NCI-H2081 (cell line): ENCODE data around the gene NOL12.
"Not testable (repeated sequence)": the region's sequence is repeated elsewhere in the genome, so short reads cannot be mapped to it uniquely, and the experiment has no call there.

Source experiments
- DNase-seq, 2 experiments: peaks; one replicate each; lab custom pipeline; 2025; lab: John Stamatoyannopoulos, UW

NOL12 gene

DNA sequence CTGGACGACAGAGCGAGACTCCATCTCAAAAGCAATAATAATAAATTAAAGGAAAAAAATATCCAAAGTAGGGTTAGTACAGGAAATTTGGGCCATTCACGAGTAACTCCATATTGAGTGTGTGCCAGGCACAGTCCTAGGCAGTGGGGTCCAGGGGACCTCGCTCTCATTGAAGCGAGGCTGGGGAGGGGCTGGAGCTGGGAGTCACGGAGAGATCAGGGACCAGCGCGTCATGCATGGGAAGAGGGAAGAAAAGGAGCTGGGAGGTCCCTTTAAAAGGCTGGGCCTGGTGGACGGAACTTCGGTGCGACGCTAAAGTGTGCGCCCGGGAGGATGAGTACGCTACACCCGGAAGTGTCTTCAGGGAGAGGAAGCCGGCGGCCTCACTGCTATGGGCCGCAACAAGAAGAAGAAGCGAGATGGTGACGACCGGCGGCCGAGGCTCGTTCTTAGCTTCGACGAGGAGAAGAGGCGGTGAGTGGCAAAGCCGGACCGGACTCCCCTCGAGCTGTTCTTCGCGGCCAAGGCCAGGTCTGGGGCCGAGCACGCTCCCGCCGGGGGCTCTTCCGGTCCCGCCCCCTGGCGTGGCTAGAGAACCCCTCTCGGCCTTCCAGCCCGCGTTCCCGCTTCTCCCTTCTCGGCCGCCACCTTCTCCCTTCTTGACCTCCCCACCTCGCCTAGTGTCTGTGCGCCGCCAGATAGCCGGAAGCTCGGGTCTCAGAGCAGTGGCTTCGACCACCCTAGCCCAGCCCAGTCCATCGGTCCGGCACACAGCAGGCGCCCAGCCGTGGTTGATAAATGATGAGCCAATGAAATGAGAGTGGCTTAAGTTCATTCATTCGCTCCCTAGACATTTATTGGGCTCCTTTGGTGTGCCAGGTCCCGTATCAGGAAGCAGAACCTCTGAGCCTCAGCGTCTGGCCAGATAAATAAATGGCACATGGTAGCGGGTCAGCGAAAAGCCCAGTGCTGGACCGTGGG is at the start of gene NOL12:
Gene NOL12, plus strand, starts transcription at position 342 of the 981 bp plus-strand sequence. Its CDS starts 50 bp downstream, at position 392.
- DNase-seq = peak; percentile 78 to 79

- no peak for DNase-seq
These were observed 49.2 kb upstream of the NOL12 start for GRCh38 chr22:37636949-37637273.

GRCh38 chr22:37638391-37639069 is 47.6 kb upstream of the NOL12 start:
- DNase-seq = no peak

- DNase-seq = peak; percentile 5 to 44
These were observed 46.9 kb upstream of the NOL12 start, which contains the start of gene SH3BP1 for GRCh38 chr22:37639070-37639760. SH3BP1 (plus strand) TSS chr22:37639669; CDS start chr22:37639788, 119 bp downstream.

DNA sequence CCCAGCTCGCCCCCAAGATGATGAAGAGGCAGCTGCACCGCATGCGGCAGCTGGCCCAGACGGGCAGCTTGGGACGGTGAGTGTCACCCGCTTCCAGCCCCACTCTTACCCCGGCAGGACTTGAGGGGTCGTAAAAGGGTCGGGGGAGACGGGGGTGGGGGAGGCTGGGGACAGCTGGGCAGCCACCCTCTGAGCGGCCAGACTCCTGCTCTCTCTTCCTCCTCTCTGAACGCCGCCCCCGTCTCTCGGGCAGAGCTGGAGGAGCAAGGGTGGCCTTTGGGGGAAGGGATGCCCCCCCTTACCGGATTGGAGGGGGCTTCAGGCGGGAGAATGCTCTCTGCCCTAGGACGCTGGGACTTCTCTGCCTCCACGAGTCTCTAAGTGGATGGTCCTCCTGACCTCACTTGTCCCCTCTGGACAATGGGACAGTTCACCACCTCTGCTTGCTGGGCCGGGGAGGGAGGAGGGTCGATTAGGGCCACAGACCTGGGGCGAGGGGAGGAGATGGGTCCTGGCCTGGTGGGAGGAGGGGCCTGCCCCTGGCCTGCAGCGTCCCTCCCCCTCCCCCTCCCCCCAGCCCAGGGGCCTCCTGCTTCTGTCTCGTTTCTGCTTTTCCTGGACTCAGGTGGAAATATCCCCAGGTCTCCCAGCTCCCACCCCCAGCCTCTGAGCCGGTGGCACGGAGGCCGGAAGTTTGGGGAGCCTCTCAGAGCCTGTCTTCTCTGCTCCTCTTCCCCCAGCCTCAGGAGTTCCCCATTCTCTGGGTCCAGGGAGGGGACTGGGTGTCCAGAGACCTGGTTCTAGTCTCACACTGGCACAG is 46.2 kb upstream of the NOL12 start:
- no peak for DNase-seq

DNA sequence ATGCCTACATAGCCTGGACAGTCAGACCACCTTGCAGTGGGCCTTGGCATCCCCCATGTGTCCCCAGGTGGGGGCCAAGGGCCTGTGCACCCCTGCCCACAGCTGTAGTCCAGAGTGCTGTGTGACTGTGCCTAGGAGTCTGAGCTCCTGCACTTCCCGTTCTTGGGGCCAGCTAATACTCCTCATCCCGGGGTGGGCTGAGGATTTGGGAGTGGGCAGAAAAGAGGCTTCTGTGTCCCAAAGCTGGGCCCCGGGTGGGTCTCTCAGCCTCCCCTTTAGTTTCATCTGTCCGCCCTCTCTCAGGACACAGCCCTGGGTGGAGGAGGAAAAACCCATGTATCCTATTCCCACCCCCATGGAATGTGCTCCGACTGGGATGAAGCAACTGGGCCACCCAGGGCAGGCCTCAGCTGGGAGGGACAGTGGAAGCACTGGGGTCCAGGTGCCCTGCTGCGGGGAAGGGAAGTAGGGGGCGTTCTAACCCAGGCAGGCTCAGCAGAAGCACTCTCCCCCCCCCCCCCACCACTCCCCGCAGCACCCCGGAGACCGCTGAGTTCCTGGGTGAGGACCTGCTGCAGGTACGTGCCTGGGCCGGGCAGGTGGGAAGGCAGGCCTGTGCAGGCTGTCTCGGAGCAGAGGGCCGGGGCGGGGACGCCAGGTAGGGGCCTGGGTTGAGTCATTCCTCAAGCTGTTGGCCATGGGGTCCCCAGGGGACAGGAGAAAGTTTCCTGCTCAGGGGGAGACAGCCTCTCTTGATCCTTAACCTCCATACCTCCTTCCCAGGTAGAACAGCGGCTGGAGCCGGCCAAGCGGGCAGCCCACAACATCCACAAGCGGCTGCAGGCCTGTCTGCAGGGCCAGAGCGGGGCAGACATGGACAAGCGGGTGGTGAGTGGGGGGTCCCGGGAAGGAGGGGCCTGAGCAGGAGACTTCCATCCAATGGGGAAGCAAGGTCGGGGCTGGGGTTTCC is 45.3 kb upstream of the NOL12 start:
- DNase-seq = no peak

GRCh38 chr22:37641561-37641949 is 44.6 kb upstream of the NOL12 start:
- DNase-seq = no peak

DNA sequence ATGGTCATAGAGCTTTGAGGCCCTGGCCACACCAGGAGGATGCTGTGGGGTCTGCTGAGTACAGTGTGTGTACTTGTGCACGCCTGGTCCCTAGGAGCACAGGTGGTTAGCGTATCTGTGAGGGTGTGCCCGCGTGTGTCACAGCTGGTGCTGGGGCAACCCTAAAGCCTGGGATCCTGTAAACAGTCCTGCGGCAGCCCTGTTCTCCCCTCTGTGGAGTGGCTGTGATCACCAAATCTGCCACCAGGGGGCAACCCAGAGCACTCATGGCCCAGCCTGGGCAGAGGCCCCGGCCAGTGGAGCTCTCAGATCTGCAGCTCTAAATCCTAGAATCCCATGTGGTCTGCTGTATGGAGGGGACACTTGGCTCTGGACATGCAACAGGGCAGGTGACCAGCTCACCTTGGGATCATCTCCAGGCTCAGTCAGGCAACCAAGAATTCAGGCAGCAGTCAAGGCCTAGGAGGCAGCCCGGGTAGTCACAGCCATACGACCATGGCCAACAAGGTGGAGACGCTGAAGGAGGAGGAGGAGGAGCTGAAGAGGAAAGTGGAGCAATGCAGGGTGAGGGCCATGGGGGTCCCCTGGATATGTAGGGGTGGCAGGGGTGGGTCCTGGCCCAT is 42.8 kb upstream of the NOL12 start:
- peak; percentile 23 to 28 for DNase-seq

DNA sequence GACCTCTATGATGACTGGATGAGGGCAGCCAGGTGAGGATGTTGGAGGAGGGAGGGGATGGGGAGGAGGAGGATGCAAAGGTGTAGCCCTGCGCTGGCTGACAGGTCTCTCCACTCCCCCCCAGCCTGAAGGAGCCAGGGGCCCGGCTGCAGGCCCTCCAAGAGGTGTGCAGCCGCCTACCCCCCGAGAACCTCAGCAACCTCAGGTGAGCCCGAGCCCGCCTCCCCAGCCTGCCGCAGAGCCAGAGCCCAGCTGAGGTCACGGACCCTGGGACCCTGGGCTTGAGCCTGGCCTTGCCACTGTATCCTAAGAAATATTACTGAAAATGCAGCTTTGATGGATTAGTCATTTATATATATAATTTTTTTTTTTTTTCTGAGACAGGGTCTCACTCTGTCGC is 38.8 kb upstream of the NOL12 start:
- DNase-seq = no peak

DNA sequence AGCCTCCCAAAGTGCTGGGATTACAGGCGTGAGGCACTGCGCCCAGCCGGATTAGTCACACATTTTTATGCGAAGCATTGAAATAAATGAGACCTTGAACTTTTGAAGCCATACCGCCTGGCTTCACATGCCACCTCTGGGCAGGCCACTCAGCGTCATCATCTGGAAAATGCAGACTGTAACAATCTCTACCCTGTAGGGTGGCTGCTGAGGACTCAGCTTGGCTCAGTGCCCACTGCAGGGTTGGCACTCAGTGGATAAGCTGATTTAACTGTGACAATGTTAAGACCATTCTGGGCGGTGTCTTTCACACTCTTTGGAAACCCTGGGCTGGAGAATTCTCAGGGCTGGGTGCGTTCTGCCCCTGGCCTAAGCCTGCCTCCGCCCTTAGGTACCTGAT is 38.2 kb upstream of the NOL12 start:
- no peak for DNase-seq

DNA sequence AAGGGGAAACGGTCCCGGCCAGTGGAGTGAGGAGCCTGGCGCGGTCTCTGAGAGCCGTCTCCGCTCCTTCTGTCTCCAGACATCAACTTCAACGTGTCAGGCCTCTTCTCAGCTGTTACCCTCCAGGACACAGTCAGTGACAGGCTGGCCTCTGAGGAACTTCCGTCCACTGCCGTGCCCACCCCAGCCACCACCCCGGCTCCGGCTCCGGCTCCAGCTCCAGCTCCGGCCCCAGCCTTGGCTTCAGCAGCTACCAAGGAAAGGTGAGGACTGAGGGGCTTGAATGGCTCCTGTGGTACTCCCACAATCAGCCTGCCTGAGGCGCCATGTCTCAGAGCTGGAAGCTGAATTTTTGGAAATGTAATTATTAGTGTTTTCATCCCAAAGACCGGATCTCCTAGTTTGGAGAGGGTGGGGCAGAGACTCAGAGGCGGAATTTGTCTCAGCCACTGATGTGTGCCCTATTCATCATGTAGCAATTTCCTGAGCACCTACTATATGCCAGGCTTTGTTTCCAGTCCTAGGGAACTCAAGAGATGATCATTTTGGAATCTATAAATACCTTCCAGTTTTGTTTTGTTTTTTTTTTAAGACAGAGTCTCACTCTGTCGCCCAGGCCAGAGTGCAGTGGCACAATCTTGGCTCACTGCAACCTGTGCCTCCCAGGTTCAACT is 35.5 kb upstream of the NOL12 start:
- no peak for DNase-seq

GRCh38 chr22:37654563-37655251 is 31.4 kb upstream of the NOL12 start:
- no peak for DNase-seq

GRCh38 chr22:37655252-37655563 is 30.9 kb upstream of the NOL12 start:
- DNase-seq = no peak

DNA sequence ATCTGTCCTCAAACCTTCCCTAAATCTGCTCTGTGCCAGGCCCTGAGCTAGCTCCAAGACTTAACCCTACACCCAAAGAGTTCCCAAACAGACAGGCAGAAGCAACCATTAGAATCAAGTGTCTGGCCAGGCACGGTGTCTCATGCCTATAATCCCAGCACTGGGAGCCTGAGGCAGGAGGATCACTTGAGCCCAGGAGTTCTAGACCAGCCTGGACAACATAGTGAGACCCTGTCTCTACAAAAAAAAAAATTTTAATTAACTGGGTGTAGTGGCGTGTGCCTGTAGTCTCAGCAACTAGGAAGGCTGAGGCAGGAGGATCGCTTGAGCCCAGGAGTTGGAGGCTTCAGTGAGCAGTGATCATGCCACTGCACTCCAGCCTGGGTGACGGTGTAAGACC is 29.6 kb upstream of the NOL12 start:
- DNase-seq = not testable (repeated sequence)

DNA sequence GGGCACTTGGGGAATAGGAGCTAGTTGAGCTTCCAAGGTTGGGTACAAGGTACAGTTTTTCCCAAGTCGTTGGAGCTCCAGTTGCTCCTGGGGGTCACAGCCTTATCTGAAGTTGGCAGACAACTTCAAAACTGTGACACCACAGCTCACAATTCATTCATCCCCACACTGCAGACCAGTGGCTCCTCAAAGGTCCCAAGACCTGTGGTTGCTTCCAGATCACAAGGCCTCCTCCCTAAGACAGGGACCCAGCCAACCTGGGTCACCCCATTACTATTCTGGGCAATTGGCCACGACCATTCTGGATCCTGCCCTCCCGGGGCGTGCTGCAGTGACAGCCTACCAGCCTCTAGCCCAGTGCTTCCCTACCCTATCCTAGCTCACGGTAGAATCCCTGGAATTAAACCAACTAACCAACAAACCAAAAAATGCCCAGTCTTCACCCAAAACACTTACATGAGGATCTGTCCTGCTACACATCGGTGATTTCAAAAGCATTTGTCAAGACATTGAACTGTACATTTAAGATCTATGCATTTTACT is 28.5 kb upstream of the NOL12 start:
- DNase-seq = no peak

DNA sequence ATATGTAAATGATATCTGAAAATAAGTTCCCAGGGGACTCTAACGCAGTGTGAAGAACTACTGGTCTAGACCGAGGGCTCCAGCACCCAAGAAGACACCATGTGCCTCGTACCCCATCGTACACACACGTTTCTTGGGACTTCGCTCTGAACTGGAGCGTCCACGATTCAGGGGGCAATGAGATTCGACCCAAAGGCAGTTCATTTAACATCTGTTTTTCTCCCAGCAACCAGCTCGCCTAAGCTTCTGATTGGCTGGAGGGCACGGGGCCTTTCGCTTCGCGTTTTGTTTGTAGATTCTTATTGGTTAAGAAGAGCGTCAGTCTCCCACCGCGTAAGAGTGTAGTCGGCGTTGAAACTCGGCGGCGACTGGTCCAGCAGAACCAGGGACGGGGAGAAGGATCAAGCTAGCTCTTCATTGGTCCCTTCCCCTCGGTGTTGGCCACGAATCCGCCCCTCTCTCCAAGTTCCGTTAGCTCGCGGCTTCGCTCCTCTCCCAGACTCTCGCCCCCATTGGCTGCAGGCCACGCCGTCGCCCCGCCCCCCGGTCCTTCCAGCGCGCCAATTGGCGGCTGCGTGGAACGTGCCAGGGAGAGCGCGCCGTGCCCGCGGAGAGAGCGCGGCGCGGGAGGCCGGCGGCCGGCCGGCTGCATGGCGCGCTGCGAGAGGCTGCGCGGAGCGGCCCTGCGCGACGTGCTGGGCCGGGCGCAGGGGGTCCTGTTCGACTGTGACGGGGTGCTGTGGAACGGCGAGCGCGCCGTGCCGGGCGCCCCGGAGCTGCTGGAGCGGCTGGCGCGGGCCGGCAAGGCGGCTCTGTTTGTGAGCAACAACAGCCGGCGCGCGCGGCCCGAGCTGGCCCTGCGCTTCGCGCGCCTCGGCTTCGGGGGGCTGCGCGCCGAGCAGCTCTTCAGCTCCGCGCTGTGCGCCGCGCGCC is 27.7 kb upstream of the NOL12 start, which contains the start of gene PDXP:
Gene PDXP, plus strand, starts transcription at position 591 of the 933 bp plus-strand sequence. Its CDS starts 60 bp downstream, at position 651.
- DNase-seq = peak; percentile 95 to 99
